Measurements from ENCODE around the gene ARSG. TPM values are rescaled to one million over a fixed set of nuclear protein-coding genes. Genes with fewer than 3 reads are reported as not detected.

ARSG gene
- total and polyA plus RNA-seq, 2 donors (not counting 3 experiments of a cell fraction or from before 2014, with no cell fraction given), result 3.9 to 7.0 TPM

GRCh38 chr17:68346448-68346847 is 55.2 kb downstream of the ARSG start:
- H3K9ac ChIP-seq (replicated peaks; ENCODE audit: extremely low read depth, insufficient read depth, low read length), result no peak overlapping the region
- no peaks in the 10 kb centered on the region for H4K20me1 ChIP-seq (replicated peaks; ENCODE audit: control insufficient read depth, extremely low read depth, insufficient read depth, low read length)
- FAIRE-seq (no peak), DNase-seq (ENCODE audit: low read depth, low spot score) (no peak)
- ChIA-PET POLR2A (no interaction called here), CTCF (interaction anchor here (1.2 kb wide), 1 partner anchor 52 kb away, joined by 4 read pairs; no protein-coding TSS in a partner anchor)
- H3K27me3 ChIP-seq (ENCODE audit: control insufficient read depth in 2 of 2, insufficient read depth in 2 of 2, low read length in 2 of 2), result no peaks in the 10 kb centered on the region
- TF ChIP-seq MAX (IDR thresholded peaks at IDR 0.05; ENCODE audit: insufficient read depth, insufficient read length), result no peak
- TF ChIP-seq FOS (IDR thresholded peaks at IDR 0.05; ENCODE audit: borderline replicate concordance, insufficient read depth, low read length), result no peak
- no peak for TF ChIP-seq GATA2 (IDR thresholded peaks at IDR 0.05; ENCODE audit: insufficient read depth, insufficient read length, low read depth, low read length)
- no peak for TF ChIP-seq MYC (IDR thresholded peaks at IDR 0.05; ENCODE audit: low read depth, low read length)
- TF ChIP-seq CTCF (IDR thresholded peaks at IDR 0.05; ENCODE audit: extremely low read depth in 1 of 2, insufficient read depth in 1 of 2, low read depth in 1 of 2, low read length in 2 of 2), result no peak
- TF ChIP-seq POLR2AphosphoS5 (IDR thresholded peaks at IDR 0.05; ENCODE audit: insufficient read depth, low read depth, low read length), result no peak
- TF ChIP-seq EZH2 (IDR thresholded peaks at IDR 0.05; ENCODE audit: borderline replicate concordance, low read depth, low read length, severe bottlenecking), result no peak
- no peak for TF ChIP-seq POLR2A (IDR thresholded peaks at IDR 0.05; ENCODE audit: low read depth, low read length)
- TF ChIP-seq JUN (IDR thresholded peaks at IDR 0.05; ENCODE audit: borderline replicate concordance, insufficient read depth, insufficient read length, low read depth), result no peak
- no peaks in the 10 kb centered on the region for H3K9me1 ChIP-seq (replicated peaks; ENCODE audit: control insufficient read depth, extremely low read depth, insufficient read depth, low read length)
- dilution Hi-C loops (cut with MboI; ENCODE audit: extremely low pct_ligation_motif_present, low sequenced_read_pairs) (no loop called here), intact Hi-C loops (cut with micrococcal nuclease) (no loop called here)
- H3K4me2 ChIP-seq (ENCODE audit: insufficient read depth, low read length), result no peak overlapping the region
- no peaks in the 10 kb centered on the region for H3K9me3 ChIP-seq (replicated peaks; ENCODE audit: control insufficient read depth, insufficient read depth, low read length)
- no peak overlapping the region for H3K4me3 ChIP-seq (replicated peaks in 1 of 3; ENCODE audit: insufficient read depth in 1 of 3, low read depth in 1 of 3, low read length in 3 of 3)
- BruUV-seq (replicated peaks), result no TSS peak
- H3K27ac ChIP-seq (ENCODE audit: insufficient read depth, low read depth, low read length), result no peak overlapping the region
- no peaks in the 10 kb centered on the region for H3K79me2 ChIP-seq (ENCODE audit: control insufficient read depth, insufficient read depth, low read length)
- H3K36me3 ChIP-seq (ENCODE audit: control insufficient read depth in 2 of 2, extremely low read depth in 1 of 2, insufficient read depth in 2 of 2, low read length in 2 of 2), result no peaks in the 10 kb centered on the region
- no peak overlapping the region for H2AFZ ChIP-seq (ENCODE audit: low read depth, low read length)
- H3K4me1 ChIP-seq (ENCODE audit: control insufficient read depth, extremely low read depth, insufficient read depth, low read length), result no peaks in the 10 kb centered on the region
